Cardiac fibroblast (primary cell): ENCODE results near the gene OLIG3.
A peak's percentile ranks its signal among the peaks of the same experiment; 100 is the strongest.

Experiments used
- DNase-seq, 2 donors: peaks; one replicate each; pipeline versions ENCODE4 v3.0.0 to v3.0.0-alpha.2; 2010; ENCODE audit warnings: low read depth in 2 of 2
- H3K4me3 ChIP-seq, 2 donors: replicated peaks in 1 of 2; 1 replicate in 1 of 2; 2 replicates in 1 of 2; pipeline ENCODE4 v1.5.1; 2011; ENCODE audit warnings: low read depth in 2 of 2, low read length in 2 of 2, mild to moderate bottlenecking in 2 of 2, moderate library complexity in 1 of 2
- CTCF ChIP-seq: IDR thresholded peaks from one replicate; pipeline ENCODE4 v1.5.1; 2011; ENCODE audit warnings: low read depth, mild to moderate bottlenecking, low read length, inconsistent platforms

OLIG3 gene

GRCh38 chr6:137495703-137496336 is 1.6 kb upstream of the OLIG3 start:
- no peak for DNase-seq
- no peak for TF ChIP-seq CTCF

GRCh38 chr6:137494988-137495702 is 951 bp upstream of the OLIG3 start:
- no peak overlapping the region for H3K4me3 ChIP-seq
- TF ChIP-seq CTCF = no peak
- peak in 1 of 2 donors; percentile 11 for DNase-seq

More at GRCh38 chr6:137495703-137496336, 1.6 kb upstream of the OLIG3 start:
- no peak overlapping the region for H3K4me3 ChIP-seq

- no peak for DNase-seq
- no peak for TF ChIP-seq CTCF
- H3K4me3 ChIP-seq = no peak overlapping the region
Measured at GRCh38 chr6:137493218-137494038, 766 bp downstream of the OLIG3 start.

- H3K4me3 ChIP-seq = no peak overlapping the region
- TF ChIP-seq CTCF = no peak
- no peak for DNase-seq
Measured at GRCh38 chr6:137492289-137493217, 1.6 kb downstream of the OLIG3 start.

GRCh38 chr6:137491478-137491877 is 2.7 kb downstream of the OLIG3 start:
- no peak for DNase-seq
- no peak overlapping the region for H3K4me3 ChIP-seq

More at GRCh38 chr6:137491478-137491877, 2.7 kb downstream of the OLIG3 start:
- no peak for TF ChIP-seq CTCF
